ENCODE data around the gene THAP4. TPM values are rescaled to one million over a fixed set of nuclear protein-coding genes. Genes with fewer than 3 reads are reported as not detected.

Gene THAP4
- total RNA-seq, 1 donor from 2014 or later = 61.0 TPM

- Mint-ChIP-seq H3K27me3 (peaks cover 45% of the 10 kb centered on the region), H3K4me3 (ENCODE audit: low read depth) (no peak overlapping the region), H3K27ac (no peak overlapping the region), H3K36me3 (ENCODE audit: insufficient read depth) (peaks cover 4% of the 10 kb centered on the region), H3K9me3 (ENCODE audit: low read depth) (peaks cover 13% of the 10 kb centered on the region), H3K4me1 (ENCODE audit: low read depth) (peaks cover 3% of the 10 kb centered on the region)
- no peak for TF ChIP-seq CTCF (IDR thresholded peaks at IDR 0.05; ENCODE audit: unreplicated experiment)
- DNase-seq (ENCODE audit: low spot score, unreplicated experiment) = no peak
Measured at GRCh38 chr2:241554610-241555322, 82.2 kb downstream of the THAP4 start.

GRCh38 chr2:241553981-241554380, 83.0 kb downstream of the THAP4 start:
- TF ChIP-seq CTCF (IDR thresholded peaks at IDR 0.05; ENCODE audit: unreplicated experiment) = no peak
- H3K9me3 Mint-ChIP-seq (ENCODE audit: low read depth) = peaks cover 13% of the 10 kb centered on the region
- peaks cover 51% of the 10 kb centered on the region for H3K27me3 Mint-ChIP-seq
- H3K4me3 Mint-ChIP-seq (ENCODE audit: low read depth) = no peak overlapping the region
- H3K4me1 Mint-ChIP-seq (ENCODE audit: low read depth) = peaks cover 3% of the 10 kb centered on the region
- no peak overlapping the region for H3K27ac Mint-ChIP-seq
- no peak for DNase-seq (ENCODE audit: low spot score, unreplicated experiment)
- peaks cover 4% of the 10 kb centered on the region for H3K36me3 Mint-ChIP-seq (ENCODE audit: insufficient read depth)

GRCh38 chr2:241553512-241553830, 83.5 kb downstream of the THAP4 start:
- H3K4me1 Mint-ChIP-seq (ENCODE audit: low read depth) = peaks cover 3% of the 10 kb centered on the region
- peaks cover 51% of the 10 kb centered on the region for H3K27me3 Mint-ChIP-seq
- H3K27ac Mint-ChIP-seq = no peak overlapping the region
- H3K36me3 Mint-ChIP-seq (ENCODE audit: insufficient read depth) = peaks cover 4% of the 10 kb centered on the region
- no peak for DNase-seq (ENCODE audit: low spot score, unreplicated experiment)
- TF ChIP-seq CTCF (IDR thresholded peaks at IDR 0.05; ENCODE audit: unreplicated experiment) = no peak
- H3K9me3 Mint-ChIP-seq (ENCODE audit: low read depth) = peaks cover 13% of the 10 kb centered on the region
- H3K4me3 Mint-ChIP-seq (ENCODE audit: low read depth) = no peak overlapping the region

- H3K4me3 Mint-ChIP-seq (ENCODE audit: low read depth) = no peak overlapping the region
- DNase-seq (ENCODE audit: low spot score, unreplicated experiment) = no peak
- H3K36me3 Mint-ChIP-seq (ENCODE audit: insufficient read depth) = peaks cover 1% of the 10 kb centered on the region
- peaks cover under 1% of the 10 kb centered on the region for H3K4me1 Mint-ChIP-seq (ENCODE audit: low read depth)
- no peak for TF ChIP-seq CTCF (IDR thresholded peaks at IDR 0.05; ENCODE audit: unreplicated experiment)
- peaks cover 5% of the 10 kb centered on the region for H3K9me3 Mint-ChIP-seq (ENCODE audit: low read depth)
- peaks cover 43% of the 10 kb centered on the region for H3K27me3 Mint-ChIP-seq
- H3K27ac Mint-ChIP-seq = no peak overlapping the region
Measured at GRCh38 chr2:241551998-241552737, 84.8 kb downstream of the THAP4 start.

GRCh38 chr2:241551599-241551997, 85.4 kb downstream of the THAP4 start:
- Mint-ChIP-seq H3K36me3 (ENCODE audit: insufficient read depth) (peaks cover under 1% of the 10 kb centered on the region), H3K4me3 (ENCODE audit: low read depth) (no peak overlapping the region), H3K27me3 (peaks cover 40% of the 10 kb centered on the region), H3K4me1 (ENCODE audit: low read depth) (peaks cover 3% of the 10 kb centered on the region), H3K9me3 (ENCODE audit: low read depth) (peaks cover under 1% of the 10 kb centered on the region), H3K27ac (no peak overlapping the region)
- TF ChIP-seq CTCF (IDR thresholded peaks at IDR 0.05; ENCODE audit: unreplicated experiment) = no peak
- DNase-seq (ENCODE audit: low spot score, unreplicated experiment) = no peak
